Upper lobe of right lung (tissue), 1 donor: ENCODE results near the gene TSPAN13. TPM values are rescaled to one million over a fixed set of nuclear protein-coding genes. Genes with fewer than 3 reads are reported as not detected.

Experiments used
- ATAC-seq: fragments of 200-7000 bp; cut with Tn5 transposase; one replicate; pipeline ENCODE4 v1.9.1; 2020; ENCODE audit warnings: mild to moderate bottlenecking, moderate library complexity
- DNase-seq: peaks from one replicate; pipeline ENCODE4 v3.0.0-alpha.2; 2020
- H3K27ac ChIP-seq: fragments of 200-600 bp; one replicate; pipeline ENCODE4 v1.8.0; 2022
- H3K27me3 ChIP-seq: fragments of 200-600 bp; one replicate; pipeline ENCODE4 v1.8.0; 2022; ENCODE audit warnings: mild to moderate bottlenecking
- H3K36me3 ChIP-seq: fragments of 200-600 bp; one replicate; pipeline ENCODE4 v1.8.0; 2022
- H3K4me1 ChIP-seq: fragments of 200-600 bp; one replicate; pipeline ENCODE4 v1.8.0; 2022
- H3K4me3 ChIP-seq: fragments of 200-600 bp; one replicate; pipeline ENCODE4 v1.8.0; 2022; ENCODE audit warnings: mild to moderate bottlenecking
- H3K9me3 ChIP-seq: fragments of 200-600 bp; one replicate; pipeline ENCODE4 v1.8.0; 2022
- intact Hi-C: fragments of 100-400 bp; cut with DNase I; formaldehyde crosslinking; loops from one replicate; pipeline ENCODE4 v1.11.0; 2022
- total RNA-seq: library from RNA; stranded (reverse); fragmentation: NEBNext Ultra II Directional; extraction: Animal tissue kit (Norgen Biotek cat#: 25700); gene quantifications from one replicate; pipeline ENCODE4 v1.2.1, GENCODE V29; 2021
- TF ChIP-seq, protein P1 (sequence below): fragments of 200-600 bp; IDR thresholded peaks from one replicate; pipeline ENCODE4 v1.8.0; 2022; ENCODE audit warnings: antibody characterized with exemption
- donor health status: DM: no; HTN: yes; CAD: no; lungs with severe emphysema.

Gene TSPAN13
- total RNA-seq, 1 donor from 2014 or later, result 185 TPM

DNA sequence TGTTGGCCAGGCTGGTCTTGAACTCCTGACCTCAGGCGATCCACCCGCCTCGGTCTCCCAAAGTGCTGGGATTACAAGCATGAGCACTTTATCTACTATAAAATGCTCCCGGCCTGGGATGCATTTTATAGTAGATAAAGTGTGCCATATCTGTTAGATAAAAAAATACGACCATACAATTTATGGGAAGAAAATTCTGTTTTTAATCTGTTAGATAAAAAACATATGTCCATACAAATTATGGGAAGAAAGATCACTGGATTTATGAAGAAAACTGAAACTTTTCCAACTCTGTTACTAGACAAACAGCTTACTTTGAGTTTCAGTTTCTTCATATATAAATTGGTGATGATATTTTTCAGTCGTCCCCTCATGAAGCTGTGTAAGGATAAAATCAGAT lies 4.5 kb downstream of the TSPAN13 start:
- DNase-seq (no peak), ATAC-seq (no peak)
- intact Hi-C loops, result no loop called here
- Histone ChIP-seq H3K4me3 (no peak overlapping the region), H3K36me3 (no peaks in the 10 kb centered on the region), H3K27ac (no peak overlapping the region), H3K27me3 (no peaks in the 10 kb centered on the region), H3K4me1 (no peaks in the 10 kb centered on the region), H3K9me3 (no peaks in the 10 kb centered on the region)
- TF ChIP-seq, protein P1, sequence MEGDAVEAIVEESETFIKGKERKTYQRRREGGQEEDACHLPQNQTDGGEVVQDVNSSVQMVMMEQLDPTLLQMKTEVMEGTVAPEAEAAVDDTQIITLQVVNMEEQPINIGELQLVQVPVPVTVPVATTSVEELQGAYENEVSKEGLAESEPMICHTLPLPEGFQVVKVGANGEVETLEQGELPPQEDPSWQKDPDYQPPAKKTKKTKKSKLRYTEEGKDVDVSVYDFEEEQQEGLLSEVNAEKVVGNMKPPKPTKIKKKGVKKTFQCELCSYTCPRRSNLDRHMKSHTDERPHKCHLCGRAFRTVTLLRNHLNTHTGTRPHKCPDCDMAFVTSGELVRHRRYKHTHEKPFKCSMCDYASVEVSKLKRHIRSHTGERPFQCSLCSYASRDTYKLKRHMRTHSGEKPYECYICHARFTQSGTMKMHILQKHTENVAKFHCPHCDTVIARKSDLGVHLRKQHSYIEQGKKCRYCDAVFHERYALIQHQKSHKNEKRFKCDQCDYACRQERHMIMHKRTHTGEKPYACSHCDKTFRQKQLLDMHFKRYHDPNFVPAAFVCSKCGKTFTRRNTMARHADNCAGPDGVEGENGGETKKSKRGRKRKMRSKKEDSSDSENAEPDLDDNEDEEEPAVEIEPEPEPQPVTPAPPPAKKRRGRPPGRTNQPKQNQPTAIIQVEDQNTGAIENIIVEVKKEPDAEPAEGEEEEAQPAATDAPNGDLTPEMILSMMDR, result no peak

DNA sequence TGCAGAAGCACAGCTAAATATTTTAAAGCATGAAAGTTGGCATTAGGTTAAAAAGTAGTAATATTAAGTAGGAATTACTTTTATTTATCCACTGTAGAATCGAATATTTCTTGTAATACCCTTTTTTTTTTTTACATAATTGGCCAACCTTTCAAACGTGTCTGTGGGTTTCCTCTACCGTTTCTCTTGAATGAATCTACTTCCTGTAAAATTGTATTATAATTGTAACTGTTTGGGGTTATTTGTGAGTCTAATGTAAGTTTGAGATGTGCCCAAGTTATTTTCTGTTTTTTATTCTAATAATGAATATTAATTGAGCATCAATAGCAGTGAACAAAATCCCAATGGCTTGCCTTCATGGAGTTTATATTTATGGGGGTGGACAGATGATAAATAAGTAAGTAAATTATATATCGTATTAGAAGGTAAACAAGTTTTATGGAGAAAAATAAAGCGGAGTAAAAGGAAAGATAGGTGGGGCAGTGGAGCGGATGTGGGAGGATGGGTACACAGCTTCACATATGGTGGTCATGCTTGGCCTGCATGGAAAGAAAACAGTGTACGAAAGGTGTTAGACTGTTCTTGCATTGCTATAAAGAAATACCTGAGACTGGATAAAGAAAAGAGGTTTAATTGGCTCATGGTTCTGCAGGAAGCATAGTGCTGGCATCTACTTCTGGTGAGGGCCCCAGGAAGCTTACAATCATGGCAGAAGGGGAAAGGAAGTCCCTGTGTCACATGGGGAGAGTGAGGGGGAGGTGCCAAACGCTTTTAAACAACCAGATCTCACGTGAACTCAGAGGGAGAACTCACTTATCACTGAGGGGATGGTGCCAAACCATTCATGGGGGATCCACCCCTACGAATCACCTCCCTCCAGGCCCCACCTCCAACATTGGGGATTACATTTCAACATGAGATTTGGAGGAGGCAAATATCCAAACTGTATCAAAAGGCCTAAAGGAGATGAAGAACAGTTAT lies 5.4 kb downstream of the TSPAN13 start:
- Histone ChIP-seq H3K9me3 (no peaks in the 10 kb centered on the region), H3K27ac (no peak overlapping the region), H3K27me3 (no peaks in the 10 kb centered on the region), H3K4me3 (no peak overlapping the region), H3K36me3 (no peaks in the 10 kb centered on the region), H3K4me1 (no peaks in the 10 kb centered on the region)
- TF ChIP-seq, protein P1, result no peak
- no peak for ATAC-seq
- intact Hi-C loops, result no loop called here
- DNase-seq, result no peak

DNA sequence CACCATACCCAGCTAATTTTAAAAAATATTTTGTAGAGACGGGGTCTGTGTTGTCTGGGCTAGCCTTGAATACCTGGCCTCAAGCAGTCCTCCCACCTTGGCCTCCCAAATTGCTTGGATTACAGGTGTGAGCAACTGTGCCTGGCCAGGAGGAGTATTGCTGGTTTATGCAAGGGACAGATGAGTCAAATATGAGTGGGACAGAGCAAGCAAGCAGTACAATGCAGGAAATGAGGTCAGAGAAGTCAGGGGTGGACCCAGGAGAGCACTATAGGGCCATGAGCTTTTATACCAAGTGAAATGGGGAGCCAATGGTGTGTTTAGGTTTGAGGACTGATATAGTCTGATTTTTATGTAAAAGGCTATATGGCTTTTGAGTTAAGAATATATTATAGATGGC lies 6.3 kb downstream of the TSPAN13 start:
- Histone ChIP-seq H3K27me3 (no peaks in the 10 kb centered on the region), H3K4me1 (no peaks in the 10 kb centered on the region), H3K9me3 (no peaks in the 10 kb centered on the region), H3K4me3 (no peak overlapping the region), H3K36me3 (no peaks in the 10 kb centered on the region), H3K27ac (no peak overlapping the region)
- TF ChIP-seq, protein P1, result no peak
- intact Hi-C loops, result no loop called here
- DNase-seq, result no peak
- ATAC-seq, result no peak

DNA sequence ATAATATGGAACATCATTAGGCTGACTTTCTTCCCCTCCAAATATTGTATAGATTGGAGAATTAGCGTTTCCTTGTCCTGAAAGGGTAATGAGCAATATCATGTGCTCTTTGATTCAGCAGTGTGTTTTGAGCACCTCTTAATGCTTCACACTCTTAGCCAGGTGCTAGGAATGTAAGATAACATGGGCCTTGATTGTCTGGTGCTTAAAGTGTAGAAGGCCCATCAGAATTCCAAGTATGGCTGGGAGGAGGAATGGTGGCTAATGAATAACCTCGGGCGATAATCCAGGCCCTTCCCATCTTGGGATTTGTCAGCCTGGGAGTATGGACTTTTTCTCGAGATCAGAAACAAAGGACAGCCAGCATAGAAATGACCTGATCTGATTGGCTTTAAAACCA lies 8.6 kb downstream of the TSPAN13 start:
- DNase-seq, result no peak
- Histone ChIP-seq H3K27me3 (no peaks in the 10 kb centered on the region), H3K4me1 (no peaks in the 10 kb centered on the region), H3K9me3 (no peaks in the 10 kb centered on the region), H3K36me3 (no peaks in the 10 kb centered on the region), H3K4me3 (no peak overlapping the region), H3K27ac (no peak overlapping the region)
- intact Hi-C loops, result no loop called here
- TF ChIP-seq, protein P1, result no peak
- ATAC-seq, result peak; percentile 91

DNA sequence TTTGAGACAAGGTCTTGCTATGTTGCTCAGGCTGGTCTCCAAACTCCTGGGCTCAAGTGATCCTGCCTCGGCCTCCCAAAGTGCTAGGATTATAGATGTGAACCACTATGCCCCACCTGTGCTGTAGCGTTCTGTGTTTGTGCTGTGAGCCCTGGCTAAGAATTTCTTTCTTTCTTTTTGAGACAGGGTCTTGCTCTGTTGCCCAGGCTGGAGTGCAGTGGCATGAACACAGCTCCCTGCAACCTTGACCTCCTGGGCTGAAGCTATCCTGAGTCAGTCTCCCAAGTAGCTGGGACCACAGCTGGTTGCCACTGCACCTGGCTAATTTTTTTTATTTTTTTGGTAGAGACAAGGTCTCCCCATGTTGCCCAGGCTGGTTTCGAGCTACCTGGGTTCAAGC lies 11.4 kb downstream of the TSPAN13 start:
- Histone ChIP-seq H3K9me3 (no peaks in the 10 kb centered on the region), H3K4me3 (no peak overlapping the region), H3K27me3 (no peaks in the 10 kb centered on the region), H3K4me1 (no peaks in the 10 kb centered on the region), H3K27ac (peak overlapping the region; percentile 15), H3K36me3 (no peaks in the 10 kb centered on the region)
- TF ChIP-seq, protein P1, result no peak
- ATAC-seq, result no peak
- no peak for DNase-seq
- intact Hi-C loops, result no loop called here
